Thyroid gland (tissue), 4 donors: ENCODE data around the gene KLHL2. TPM values are rescaled to one million over a fixed set of nuclear protein-coding genes. Genes with fewer than 3 reads are reported as not detected.

ENCODE experiments used
- DNase-seq, 2 donors: peaks; one replicate each; pipeline ENCODE4 v3.0.0-alpha.2; 2019
- H3K27ac ChIP-seq, 3 donors: fragments of 200-600 bp; sonication (generic); 1 replicate in 2 of 3; 2 replicates in 1 of 3; pipeline ENCODE4 v1.5.1; 2016 to 2019; ENCODE audit warnings: mild to moderate bottlenecking in 1 of 3, moderate library complexity in 1 of 3
- H3K27me3 ChIP-seq: fragments of 200-600 bp; sonication (generic); one replicate; pipeline ENCODE4 v1.5.1; 2019
- H3K36me3 ChIP-seq, 2 donors: fragments of 200-600 bp; sonication (generic); one replicate each; pipeline ENCODE4 v1.5.1; 2016 to 2019
- H3K4me1 ChIP-seq, 2 donors: fragments of 200-600 bp; sonication (generic); one replicate each; pipeline ENCODE4 v1.5.1; 2017 to 2019
- H3K4me3 ChIP-seq, 3 donors: fragments of 200-600 bp; sonication (generic); replicated peaks in 1 of 3; 1 replicate in 2 of 3; 2 replicates in 1 of 3; pipeline ENCODE4 v1.5.1; 2016; ENCODE audit warnings: mild to moderate bottlenecking in 1 of 3
- H3K9me3 ChIP-seq: fragments of 200-600 bp; sonication (generic); one replicate; pipeline ENCODE4 v1.5.1; 2017
- POLR2A ChIP-seq, 2 donors: fragments of 450-650 bp; IDR thresholded peaks; one replicate each; pipeline ENCODE4 v1.6.1; 2017; ENCODE audit warnings: antibody characterized with exemption in 2 of 2, mild to moderate bottlenecking in 2 of 2, moderate library complexity in 1 of 2
- WGBS, 2 donors: methylation state at CpG; one replicate each; pipeline ENCODE4 v1.1.5; 2017; 5-methylcytosine and 5-hydroxymethylcytosine counted together
- intact Hi-C: fragments of 100-400 bp; cut with DNase I; formaldehyde crosslinking; loops from one replicate; pipeline ENCODE4 v1.15.1; 2023
- total RNA-seq, 4 donors: library from RNA; depleted of rRNA; stranded (reverse); fragments of >200 nt; gene quantifications; one replicate each; pipeline ENCODE4 v1.2.3, GENCODE V29; 2016
- TF ChIP-seq, protein P1 (sequence below), 6 experiments: fragments of 200-600 bp in 3 of 6; fragments of 450-650 bp in 3 of 6; sonication (generic) in 3 of 6; IDR thresholded peaks; one replicate each; pipeline ENCODE4 v1.5.1; 2016 to 2019; ENCODE audit warnings: antibody characterized with exemption in 6 of 6, mild to moderate bottlenecking in 2 of 6, inconsistent platforms in 1 of 6, moderate library complexity in 1 of 6

KLHL2 gene
- total RNA-seq, 4 donors from 2014 or later = 30.9 to 45.2 (median 35.8) TPM

DNA sequence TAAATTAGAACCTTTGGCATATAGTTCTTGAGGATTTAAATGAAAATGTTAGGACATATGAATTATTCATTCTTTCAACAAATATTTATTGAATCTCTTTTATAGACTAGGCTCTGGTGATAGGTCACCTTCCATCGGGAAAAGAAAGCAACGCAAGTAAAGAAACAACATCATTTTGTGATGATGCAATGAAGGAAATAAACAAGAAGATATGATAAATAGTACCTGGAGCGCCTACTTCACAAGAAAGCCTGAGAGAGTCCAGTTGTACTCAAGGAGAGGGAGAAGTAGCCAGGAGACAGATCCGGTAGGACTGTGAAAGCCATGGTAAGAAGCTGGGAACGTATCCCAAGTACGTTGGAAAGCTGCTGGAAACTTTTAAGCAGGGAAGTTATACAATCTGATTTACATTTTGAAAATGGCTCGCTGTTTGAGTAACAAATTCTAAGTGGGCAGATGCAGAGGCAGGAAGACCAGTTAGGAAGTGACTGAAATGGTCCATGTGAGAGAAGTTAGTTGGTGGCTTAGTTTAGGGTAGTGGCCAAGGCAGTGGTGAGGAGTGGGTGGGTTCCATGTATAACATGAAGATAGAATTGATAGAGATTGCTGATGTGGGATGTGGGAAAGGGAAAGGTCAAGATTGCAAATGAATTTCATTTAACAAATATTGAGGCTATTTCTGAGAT lies 153.8 kb downstream of the KLHL2 start:
- no peak overlapping the region for H3K4me3 ChIP-seq
- TF ChIP-seq POLR2A (IDR thresholded peaks at IDR 0.05) = no peak
- TF ChIP-seq, protein P1, sequence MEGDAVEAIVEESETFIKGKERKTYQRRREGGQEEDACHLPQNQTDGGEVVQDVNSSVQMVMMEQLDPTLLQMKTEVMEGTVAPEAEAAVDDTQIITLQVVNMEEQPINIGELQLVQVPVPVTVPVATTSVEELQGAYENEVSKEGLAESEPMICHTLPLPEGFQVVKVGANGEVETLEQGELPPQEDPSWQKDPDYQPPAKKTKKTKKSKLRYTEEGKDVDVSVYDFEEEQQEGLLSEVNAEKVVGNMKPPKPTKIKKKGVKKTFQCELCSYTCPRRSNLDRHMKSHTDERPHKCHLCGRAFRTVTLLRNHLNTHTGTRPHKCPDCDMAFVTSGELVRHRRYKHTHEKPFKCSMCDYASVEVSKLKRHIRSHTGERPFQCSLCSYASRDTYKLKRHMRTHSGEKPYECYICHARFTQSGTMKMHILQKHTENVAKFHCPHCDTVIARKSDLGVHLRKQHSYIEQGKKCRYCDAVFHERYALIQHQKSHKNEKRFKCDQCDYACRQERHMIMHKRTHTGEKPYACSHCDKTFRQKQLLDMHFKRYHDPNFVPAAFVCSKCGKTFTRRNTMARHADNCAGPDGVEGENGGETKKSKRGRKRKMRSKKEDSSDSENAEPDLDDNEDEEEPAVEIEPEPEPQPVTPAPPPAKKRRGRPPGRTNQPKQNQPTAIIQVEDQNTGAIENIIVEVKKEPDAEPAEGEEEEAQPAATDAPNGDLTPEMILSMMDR (IDR thresholded peaks at IDR 0.05) = no peak
- no peaks in the 10 kb centered on the region for H3K4me1 ChIP-seq
- no peak for DNase-seq
- H3K27ac ChIP-seq = no peak overlapping the region
- H3K27me3 ChIP-seq = no peaks in the 10 kb centered on the region
- 91 to 92% methylated on average over 7 of the region's 7 CpGs for WGBS, 2 donors
- intact Hi-C loops = no loop called here
- H3K36me3 ChIP-seq = no peaks in the 10 kb centered on the region
- no peaks in the 10 kb centered on the region for H3K9me3 ChIP-seq

DNA sequence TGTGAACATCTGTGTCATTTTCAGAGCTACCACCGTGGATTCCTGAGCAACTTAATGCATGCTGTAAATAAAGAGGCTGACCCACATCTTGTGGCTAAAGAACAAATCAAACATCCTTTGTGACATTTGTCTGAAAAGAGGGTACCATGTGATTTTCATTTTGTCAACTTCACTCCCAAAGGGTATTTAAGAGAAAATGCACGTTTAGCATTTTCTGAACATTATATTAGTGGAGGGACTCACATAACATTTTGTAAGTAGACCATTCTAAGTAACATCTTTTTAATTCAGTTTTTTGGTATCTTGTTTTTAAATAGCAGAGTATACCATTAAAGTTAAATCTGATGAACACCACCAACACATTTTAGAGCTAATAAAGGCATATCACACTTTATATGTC lies 154.4 kb downstream of the KLHL2 start:
- no peaks in the 10 kb centered on the region for H3K4me1 ChIP-seq
- H3K9me3 ChIP-seq = no peaks in the 10 kb centered on the region
- intact Hi-C loops = no loop called here
- TF ChIP-seq POLR2A (IDR thresholded peaks at IDR 0.05) = no peak
- TF ChIP-seq, protein P1 (IDR thresholded peaks at IDR 0.05) = no peak
- no peak overlapping the region for H3K27ac ChIP-seq
- no peak for DNase-seq
- 81 to 86% methylated on average over 2 of the region's 2 CpGs for WGBS, 2 donors
- H3K4me3 ChIP-seq = no peak overlapping the region
- H3K36me3 ChIP-seq = no peaks in the 10 kb centered on the region
- no peaks in the 10 kb centered on the region for H3K27me3 ChIP-seq

DNA sequence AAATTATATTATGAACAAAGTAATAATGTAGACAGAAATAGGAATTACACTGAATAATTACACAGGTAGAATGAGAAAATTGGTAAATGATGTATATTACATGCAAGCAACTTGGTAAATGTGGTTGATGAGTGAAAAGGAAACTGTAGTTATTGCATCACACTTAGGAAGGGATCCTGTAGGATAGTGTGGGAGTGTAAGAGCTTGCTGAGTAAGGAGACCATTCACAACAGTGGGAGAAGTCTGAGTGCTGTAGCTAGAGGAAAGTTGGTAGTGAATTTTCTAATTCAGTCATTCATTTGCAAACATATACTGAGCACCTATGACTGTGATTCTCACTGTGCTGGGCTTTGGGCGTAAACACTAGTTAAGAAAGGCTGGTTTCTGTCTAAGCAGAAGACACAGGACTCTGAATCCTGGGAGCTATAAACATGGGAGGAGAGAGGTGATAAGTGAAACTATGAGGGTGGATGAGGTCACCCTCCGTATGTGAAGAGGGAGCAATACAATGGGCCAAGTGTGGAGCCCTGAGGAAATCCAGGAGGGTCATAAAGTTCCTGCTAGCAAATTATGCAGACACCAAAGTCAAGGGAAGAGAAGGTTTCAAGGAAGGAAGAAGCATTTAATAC lies 157.2 kb downstream of the KLHL2 start:
- intact Hi-C loops = no loop called here
- H3K4me3 ChIP-seq = no peak overlapping the region
- WGBS, 2 donors = 84% methylated on average over 2 of the region's 2 CpGs
- no peaks in the 10 kb centered on the region for H3K27me3 ChIP-seq
- no peak overlapping the region for H3K27ac ChIP-seq
- no peaks in the 10 kb centered on the region for H3K9me3 ChIP-seq
- no peak for TF ChIP-seq POLR2A (IDR thresholded peaks at IDR 0.05)
- TF ChIP-seq, protein P1 (IDR thresholded peaks at IDR 0.05) = no peak
- H3K36me3 ChIP-seq = no peaks in the 10 kb centered on the region
- no peaks in the 10 kb centered on the region for H3K4me1 ChIP-seq
- DNase-seq = no peak

DNA sequence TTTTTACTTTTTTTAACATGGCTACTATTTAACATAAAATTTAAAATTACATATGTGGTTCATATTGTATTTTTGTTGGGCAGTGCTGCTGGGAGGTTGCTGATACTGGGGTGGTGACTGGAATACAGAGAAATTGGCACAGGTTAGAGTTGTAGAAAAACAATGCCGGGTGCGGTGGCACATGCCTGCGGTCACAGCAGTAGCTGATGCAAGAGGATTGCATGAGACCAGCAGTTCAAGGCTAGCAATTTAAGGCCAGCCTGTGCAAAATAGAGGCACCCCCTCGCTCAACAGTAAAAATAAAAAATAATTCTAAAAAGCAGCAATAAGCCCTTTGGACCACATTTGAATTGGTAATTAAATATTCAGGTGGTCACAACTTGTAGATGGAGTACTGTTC lies 159.7 kb downstream of the KLHL2 start:
- Histone ChIP-seq H3K36me3 (no peaks in the 10 kb centered on the region), H3K27ac (no peak overlapping the region), H3K27me3 (no peaks in the 10 kb centered on the region), H3K4me3 (no peak overlapping the region), H3K9me3 (no peaks in the 10 kb centered on the region), H3K4me1 (no peaks in the 10 kb centered on the region)
- WGBS, 2 donors = 62 to 65% methylated on average over 4 of the region's 4 CpGs
- DNase-seq = no peak
- intact Hi-C loops = no loop called here
- TF ChIP-seq, protein P1 (IDR thresholded peaks at IDR 0.05) = no peak
- no peak for TF ChIP-seq POLR2A (IDR thresholded peaks at IDR 0.05)

DNA sequence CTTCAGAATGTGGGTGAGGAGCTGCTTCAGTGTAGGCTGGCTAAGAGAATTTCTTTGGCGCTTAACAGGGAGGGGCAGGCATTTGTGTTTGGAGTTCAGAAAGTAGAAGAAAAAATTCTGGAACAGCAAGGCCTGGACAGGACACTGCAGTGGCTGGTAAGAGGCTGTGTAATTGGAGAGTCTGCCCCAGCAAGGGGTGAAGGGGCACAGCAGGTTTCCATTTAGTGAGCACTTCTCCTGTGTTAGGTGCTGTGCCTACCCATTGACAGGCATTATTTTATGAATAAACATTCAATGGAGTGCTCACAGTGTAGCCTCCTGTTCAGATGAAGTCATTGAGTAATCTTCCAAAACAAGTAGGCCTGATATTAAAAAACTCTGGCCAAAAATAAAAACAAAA lies 160.8 kb downstream of the KLHL2 start:
- Histone ChIP-seq H3K27ac (no peak overlapping the region), H3K4me1 (no peaks in the 10 kb centered on the region), H3K9me3 (no peaks in the 10 kb centered on the region), H3K27me3 (no peaks in the 10 kb centered on the region), H3K4me3 (no peak overlapping the region), H3K36me3 (no peaks in the 10 kb centered on the region)
- intact Hi-C loops = no loop called here
- no peak for TF ChIP-seq POLR2A (IDR thresholded peaks at IDR 0.05)
- TF ChIP-seq, protein P1 (IDR thresholded peaks at IDR 0.05) = no peak
- DNase-seq = no peak
- WGBS, 2 donors = 88 to 90% methylated on average over 1 of the region's 1 CpG
